Erythroblast (primary cell): ENCODE measurements around the gene NLK.
A peak's percentile ranks its signal among the peaks of the same experiment; 100 is the strongest.
"Not testable (repeated sequence)": the region's sequence is repeated elsewhere in the genome, so short reads cannot be mapped to it uniquely, and the experiment has no call there.

Experiments used
- DNase-seq, 2 experiments: peaks; one replicate each; lab custom pipeline; 2025; lab: John Stamatoyannopoulos, UW
- GATA1 ChIP-seq: IDR thresholded peaks from 2 replicates; pipeline ENCODE4 v1.6.1; 2011; ENCODE audit warnings: low read depth, mild to moderate bottlenecking, control low read depth, low read length, moderate library complexity
- POLR2A ChIP-seq: IDR thresholded peaks from 2 replicates; pipeline ENCODE4 v1.6.1; 2011; ENCODE audit warnings: mild to moderate bottlenecking, low read length

NLK gene

DNA sequence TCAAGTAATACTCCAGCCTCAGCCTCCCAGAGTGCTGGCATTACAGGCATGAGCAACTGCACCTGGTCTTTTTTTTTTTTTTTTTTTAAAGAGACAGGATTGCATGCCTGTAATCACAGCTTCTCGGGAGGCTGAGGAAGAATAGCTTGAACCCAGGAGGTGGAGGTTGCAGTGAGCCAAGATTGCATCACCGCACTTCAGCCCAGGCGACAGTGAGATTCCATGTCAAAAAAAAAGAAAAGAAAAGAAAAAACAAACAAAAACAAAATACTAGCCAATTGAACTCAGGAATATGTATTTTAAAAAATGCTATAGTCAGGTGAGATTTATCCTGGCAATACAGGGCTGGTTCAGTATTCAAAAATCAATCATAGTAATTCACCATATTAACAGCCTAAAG is 158.8 kb downstream of the NLK start:
- no peak for DNase-seq
- no peak for TF ChIP-seq GATA1

DNA sequence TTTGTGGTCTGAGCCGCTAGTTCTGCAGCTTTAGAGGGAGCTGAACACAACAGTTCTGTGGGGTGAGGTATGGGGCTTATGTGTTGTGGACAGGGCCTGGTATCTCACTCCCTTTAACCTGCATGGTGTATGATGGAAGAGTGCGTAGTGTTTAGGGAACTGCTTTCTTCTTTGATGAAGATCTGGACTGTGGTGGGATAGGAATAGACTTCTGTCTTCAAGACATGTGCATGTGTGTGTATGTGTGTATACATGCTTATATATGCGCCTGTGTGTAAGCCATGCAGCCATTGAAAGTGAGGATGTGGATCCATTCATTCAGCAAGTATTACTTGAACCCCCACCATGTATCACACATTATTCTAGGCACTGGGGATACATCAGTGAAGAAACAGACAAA is 161.8 kb downstream of the NLK start:
- no peak for DNase-seq
- no peak for TF ChIP-seq POLR2A
- TF ChIP-seq GATA1: no peak

DNA sequence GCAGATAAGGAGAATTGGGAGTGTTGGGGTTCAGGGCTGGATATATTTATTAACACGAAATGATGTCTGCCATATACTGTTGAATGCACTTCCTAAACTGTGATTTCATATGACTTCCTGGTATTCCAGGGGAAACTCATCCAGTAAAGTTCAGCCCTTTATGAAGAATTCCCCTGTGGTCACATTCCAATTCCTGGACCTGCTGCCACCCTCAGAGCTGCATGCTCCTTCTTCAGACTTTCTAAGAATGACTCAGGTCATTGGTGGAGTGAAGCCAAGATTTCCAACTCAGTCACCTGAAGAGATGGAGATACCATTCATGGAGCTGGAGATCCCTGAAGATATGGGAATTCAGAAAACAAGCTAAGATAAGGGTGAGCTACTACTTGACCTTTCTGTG is 162.3 kb downstream of the NLK start:
- no peak for DNase-seq

DNA sequence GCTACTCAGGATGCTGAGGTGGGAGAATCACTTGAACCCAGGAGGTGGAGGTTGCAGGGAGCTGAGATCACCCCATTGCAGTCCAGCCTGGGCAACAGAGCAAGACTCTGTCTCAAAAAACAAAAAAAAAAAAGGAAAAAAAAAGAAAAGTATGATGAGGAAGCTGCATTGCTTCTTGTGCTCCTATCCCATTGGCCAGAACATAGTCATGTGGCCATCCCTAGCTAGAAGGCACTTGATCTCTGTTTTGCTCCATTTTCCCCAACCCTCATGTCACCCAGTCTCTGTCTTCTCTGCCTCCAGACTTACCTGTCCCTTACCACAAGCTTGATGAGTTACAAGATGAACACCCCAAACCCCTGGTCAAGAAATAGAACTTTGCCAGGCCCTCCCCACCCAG is 163.8 kb downstream of the NLK start:
- no peak for DNase-seq
- TF ChIP-seq POLR2A (no peak), GATA1 (no peak)

More for the DNA sequence above, 162.3 kb downstream of the NLK start:
- no peak for TF ChIP-seq POLR2A
- TF ChIP-seq GATA1: no peak

DNA sequence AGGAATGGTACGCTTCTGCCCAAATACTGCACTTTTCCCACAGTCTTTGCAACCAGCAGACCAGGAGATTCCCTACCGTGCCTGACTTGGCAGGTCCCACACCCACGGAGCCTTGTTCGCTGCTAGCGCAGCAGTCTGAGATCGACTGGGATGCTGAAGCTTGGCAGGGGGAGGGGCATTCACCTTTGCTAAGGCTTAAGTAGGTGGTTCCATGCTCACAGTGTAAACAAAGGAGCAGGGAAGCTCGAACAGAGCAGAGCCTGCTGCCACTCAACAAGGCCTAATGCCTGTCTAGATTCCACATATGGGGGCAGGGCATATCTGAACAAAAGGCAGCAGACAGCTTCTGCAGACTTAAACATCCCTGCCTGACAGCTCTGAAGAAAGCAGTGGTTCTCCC is 169.3 kb downstream of the NLK start:
- no peak for TF ChIP-seq GATA1
- TF ChIP-seq POLR2A: no peak
- no peak for DNase-seq

DNA sequence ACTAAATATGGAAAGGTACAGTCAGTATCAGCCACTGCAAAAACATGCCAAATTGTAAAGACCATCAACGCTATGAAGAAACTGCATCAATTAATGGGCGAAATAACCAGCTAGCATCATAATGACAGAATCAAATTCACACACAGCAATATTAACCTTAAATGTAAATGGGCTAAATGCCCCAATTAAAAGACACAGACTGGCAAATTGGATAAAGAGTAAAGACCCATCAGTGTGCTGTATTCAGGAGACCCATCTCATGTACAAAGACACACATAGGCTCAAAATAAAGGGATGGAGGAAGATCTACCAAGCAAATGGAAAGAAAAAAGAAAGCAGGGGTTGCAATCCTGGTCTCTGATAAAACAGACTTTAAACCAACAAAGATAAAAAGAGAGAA is 171.1 kb downstream of the NLK start:
- not testable (repeated sequence) for DNase-seq

DNA sequence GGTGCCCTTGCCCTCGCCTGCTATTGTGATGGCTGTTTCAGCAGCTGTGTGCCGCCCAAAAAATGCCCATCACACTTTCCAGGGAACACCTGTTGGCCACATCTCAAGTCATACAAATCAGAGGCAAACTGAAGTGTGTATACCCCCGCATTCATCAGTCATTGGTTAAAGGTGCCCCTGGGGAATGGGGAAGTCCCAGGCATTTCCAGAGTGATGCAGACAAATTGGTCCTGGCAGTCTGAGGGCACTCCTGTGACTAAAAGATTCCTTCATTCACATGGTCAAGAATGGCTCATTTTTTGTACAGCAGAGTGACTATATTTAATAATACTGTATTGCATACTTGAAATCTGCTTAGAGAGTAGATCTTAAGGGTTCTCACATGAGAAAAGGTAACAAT is 173.6 kb downstream of the NLK start:
- no peak for DNase-seq

DNA sequence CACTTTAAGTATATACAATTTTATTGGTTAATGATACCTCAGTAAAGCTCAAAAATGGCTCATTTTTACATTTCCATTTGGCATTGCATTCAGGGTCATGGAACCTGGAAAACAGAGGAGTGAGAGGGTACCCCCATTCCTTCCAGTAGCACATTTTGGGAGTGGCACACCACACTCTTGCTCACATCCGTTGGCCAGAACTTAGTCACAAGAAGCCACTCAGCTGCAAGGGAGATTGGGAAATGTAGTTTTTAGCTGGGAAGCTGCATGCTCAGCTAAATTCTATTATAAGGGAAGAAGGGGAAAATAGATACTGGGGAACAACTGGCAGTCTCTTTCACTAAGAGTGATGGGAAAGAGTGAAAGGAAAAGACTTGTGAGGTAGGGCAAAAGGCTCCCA is 174.1 kb downstream of the NLK start:
- TF ChIP-seq POLR2A (no peak), GATA1 (no peak)
- no peak for DNase-seq

More for the DNA sequence above, 173.6 kb downstream of the NLK start:
- TF ChIP-seq POLR2A: no peak
- no peak for TF ChIP-seq GATA1

DNA sequence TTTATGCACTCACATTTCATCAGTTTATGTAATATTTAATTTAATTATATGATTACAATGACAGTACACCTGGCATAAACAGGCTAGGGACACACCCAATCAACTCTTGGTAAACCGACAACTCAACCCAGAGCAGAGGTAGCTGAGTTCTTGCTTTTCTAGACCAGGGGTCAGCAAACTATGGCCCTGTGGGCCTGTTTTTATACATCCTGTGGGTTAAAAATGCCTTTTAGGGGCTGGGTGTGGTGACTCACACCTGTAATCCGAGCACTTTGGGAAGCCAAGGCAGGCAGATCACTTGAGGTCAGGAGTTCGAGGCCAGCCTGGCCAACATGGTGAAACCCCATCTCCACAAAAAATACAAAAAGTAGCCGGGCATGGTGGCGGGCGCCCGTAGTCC is 177.3 kb downstream of the NLK start:
- TF ChIP-seq POLR2A (no peak), GATA1 (no peak)

DNA sequence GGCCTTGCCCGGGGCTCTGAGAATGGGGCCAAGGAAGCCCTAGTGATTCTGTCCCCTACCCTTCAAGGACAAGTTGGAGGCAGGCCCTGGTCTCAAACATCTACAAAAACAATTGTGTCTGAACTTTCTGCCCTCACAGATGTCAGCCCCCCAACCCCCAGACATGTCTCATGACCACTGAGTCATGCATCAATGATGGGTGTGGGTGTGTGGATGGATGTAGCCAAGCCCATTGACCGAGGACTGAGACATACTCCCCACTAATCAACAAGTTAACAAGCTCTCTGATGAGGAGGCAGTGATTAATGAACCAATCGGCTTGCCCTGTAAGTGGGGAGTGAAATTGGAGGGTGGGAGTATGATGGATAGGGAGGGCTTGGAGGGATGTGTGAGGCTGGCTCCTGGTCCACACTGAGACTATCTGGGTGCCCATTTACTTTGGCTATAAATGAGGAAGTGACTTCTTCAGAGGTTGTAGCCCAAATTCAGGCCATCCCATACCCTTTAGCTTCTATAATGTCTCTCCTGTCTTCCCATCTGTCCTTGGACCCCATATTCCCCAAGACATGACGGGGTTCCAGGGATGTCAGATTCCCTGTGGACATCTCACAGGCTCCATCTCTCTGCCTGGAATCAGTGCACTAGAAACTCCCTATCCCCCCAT is 179.4 kb downstream of the NLK start:
- TF ChIP-seq GATA1 (no peak), POLR2A (no peak)
- no peak for DNase-seq

More for the DNA sequence above, 177.3 kb downstream of the NLK start:
- DNase-seq: no peak

DNA sequence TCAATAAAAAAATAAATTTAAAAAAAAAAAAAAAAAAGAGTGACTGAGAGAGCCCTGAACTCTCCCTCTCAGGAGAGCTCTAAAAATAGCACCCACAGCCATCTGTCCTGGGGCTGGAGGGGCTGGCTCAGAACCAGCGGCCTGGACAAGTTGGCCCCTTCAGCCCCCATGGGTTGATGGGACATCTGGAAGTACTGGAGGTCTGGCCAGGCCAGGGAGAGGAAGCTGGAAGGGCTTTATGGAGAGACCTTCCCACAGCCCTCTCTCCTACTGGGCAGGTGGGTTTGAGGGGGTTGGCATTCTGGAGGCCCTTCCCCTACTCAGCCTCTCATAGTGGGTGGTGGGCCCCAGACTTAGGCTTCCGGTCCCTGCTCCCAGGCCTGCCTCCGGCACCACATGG is 182.8 kb downstream of the NLK start:
- TF ChIP-seq POLR2A: no peak
- DNase-seq: no peak

DNA sequence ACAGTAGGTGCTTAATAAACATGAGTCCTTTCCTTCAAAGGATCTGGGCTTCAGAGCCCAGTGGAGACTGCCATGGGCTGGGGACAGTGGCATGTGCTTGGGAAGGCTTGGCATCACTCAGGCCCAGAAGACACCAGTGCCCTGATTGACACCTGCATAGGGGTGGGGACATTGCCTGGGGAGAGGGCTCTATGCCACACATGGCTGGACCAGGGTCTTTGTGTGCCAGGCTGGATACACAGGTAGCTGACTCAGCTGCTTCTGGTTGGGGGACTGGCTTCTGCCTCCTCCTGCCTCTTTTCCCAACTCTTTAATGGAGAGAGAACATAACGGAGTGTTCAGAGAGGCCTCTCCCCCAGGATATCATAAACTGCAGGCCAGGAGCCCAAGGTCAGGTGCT is 183.4 kb downstream of the NLK start:
- no peak for TF ChIP-seq POLR2A
- TF ChIP-seq GATA1: no peak
- DNase-seq: no peak

DNA sequence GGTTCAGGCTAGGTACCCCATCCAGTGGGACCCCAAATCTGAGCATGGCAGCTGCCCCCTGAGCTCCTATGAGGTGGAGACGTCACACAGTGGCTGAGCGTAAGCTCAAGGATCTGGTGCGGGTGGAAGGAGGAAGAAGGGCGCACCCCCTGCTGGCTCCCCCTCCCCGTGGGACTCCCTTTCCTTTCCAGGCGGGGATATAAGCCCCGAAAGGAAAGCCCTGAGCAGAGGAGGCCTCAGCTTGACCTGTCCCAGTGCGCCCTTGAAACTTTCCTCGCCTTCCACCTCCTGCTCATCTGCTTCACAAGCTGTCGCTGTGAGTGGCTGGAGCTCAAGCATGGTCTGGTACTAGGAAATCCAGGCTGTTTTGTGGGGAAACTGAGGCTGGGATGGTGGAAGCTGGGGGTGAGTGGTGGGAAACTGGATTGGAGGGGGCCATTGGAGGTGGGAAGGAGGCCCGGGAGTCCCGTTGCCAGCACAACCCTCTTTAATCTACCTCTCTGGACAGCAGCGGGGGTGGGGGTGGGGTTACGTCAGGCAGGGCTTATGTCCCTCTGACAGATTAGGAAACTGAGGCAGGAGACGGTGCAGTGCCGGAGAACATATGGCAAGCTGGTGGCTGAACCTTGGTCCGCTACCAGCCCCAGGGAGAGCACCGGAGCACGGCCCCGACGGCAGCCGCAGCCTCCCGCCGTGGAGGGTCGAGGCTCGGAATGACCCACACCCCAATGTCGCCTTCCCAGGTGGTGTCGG is 184.3 kb downstream of the NLK start:
- no peak for DNase-seq
- TF ChIP-seq POLR2A (no peak), GATA1 (no peak)

DNA sequence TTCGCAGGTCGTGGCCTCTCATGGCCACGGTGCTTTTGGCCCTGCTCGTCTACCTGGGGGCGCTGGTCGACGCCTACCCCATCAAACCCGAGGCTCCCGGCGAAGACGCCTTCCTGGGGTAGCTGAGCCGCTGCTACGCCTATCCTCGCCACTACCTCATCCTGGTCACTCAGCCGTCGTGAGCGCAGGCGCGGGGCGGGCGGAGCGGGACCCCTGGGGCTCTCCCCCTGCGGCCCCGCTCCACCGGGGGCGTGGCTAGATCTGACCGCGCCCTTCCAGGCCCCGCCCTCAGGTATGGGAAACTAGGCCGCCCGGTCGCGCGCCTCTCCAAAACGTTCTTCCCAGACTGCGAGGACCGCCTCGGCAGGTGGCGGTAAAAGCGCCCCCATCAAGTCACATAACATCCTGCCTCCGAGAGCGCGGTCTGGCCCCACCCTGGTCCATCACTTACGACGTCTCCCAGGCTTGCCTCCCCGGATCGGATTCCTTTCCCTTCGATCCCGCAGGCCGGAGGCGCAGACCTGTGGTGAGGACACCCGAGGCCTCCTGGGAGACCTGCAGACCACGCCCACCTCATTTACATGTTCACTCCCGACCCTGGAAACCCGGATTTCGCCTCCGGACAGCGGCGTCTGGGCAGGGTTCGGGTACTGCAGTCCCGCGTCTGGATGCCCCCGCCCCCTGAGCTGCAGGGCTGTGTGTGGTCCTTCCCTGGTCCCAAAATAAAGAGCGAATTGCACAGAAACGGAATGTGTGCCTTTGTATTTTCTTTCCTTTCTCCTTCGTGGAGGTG is 185.0 kb downstream of the NLK start:
- no peak for TF ChIP-seq GATA1
- peak; percentile 20 for TF ChIP-seq POLR2A
- peak; percentile 73 to 80 for DNase-seq
